Lower leg skin (tissue), 4 donors: ENCODE measurements around the gene NEK4. TPM values are rescaled to one million over a fixed set of nuclear protein-coding genes. Genes with fewer than 3 reads are reported as not detected.

ENCODE experiments used
- DNase-seq, 2 donors: peaks; one replicate each; pipeline ENCODE4 v3.0.0-alpha.2; 2019; ENCODE audit warnings: low spot score in 2 of 2
- H3K4me3 ChIP-seq: fragments of 200-600 bp; sonication (generic); 2 replicates; pipeline ENCODE4 v1.5.1; 2017; ENCODE audit warnings: mild to moderate bottlenecking, low read depth; ENCODE audit not compliant: poor library complexity, severe bottlenecking
- CTCF ChIP-seq, 3 donors: fragments of 450-650 bp; IDR thresholded peaks; one replicate each; pipeline ENCODE4 v1.5.1; 2016; ENCODE audit warnings: antibody characterized with exemption in 3 of 3, mild to moderate bottlenecking in 3 of 3, moderate library complexity in 2 of 3
- POLR2A ChIP-seq, 2 donors: fragments of 450-650 bp; IDR thresholded peaks; one replicate each; pipeline ENCODE4 v1.6.1; 2016 to 2017; ENCODE audit warnings: antibody characterized with exemption in 2 of 2, mild to moderate bottlenecking in 1 of 2, moderate library complexity in 1 of 2
- WGBS, 2 donors: methylation state at CpG; one replicate each; pipeline ENCODE4 v1.1.5; 2018; 5-methylcytosine and 5-hydroxymethylcytosine counted together
- intact Hi-C: fragments of 100-400 bp; cut with DNase I; formaldehyde crosslinking; loops from one replicate; pipeline ENCODE4 v1.15.0; 2023; ENCODE audit warnings: low total_unique reads
- total RNA-seq, 4 donors: library from RNA; depleted of rRNA; stranded (reverse); fragments of >200 nt; gene quantifications; one replicate each; pipeline ENCODE4 v1.1.0, GENCODE V29; 2016

Gene NEK4
- total RNA-seq, 4 donors from 2014 or later = 9.2 to 15.9 (median 12.7) TPM

GRCh38 chr3:52775877-52776276, 5.1 kb upstream of the NEK4 start:
- WGBS, 2 donors = 58 to 60% methylated on average over 8 of the region's 8 CpGs
- intact Hi-C loops = no loop called here
- no peak overlapping the region for H3K4me3 ChIP-seq
- peak in 1 of 2 donors; percentile 56 for DNase-seq
- TF ChIP-seq POLR2A (IDR thresholded peaks at IDR 0.05) = no peak
- no peak for TF ChIP-seq CTCF (IDR thresholded peaks at IDR 0.05)

GRCh38 chr3:52774901-52775864, 4.4 kb upstream of the NEK4 start:
- TF ChIP-seq POLR2A (IDR thresholded peaks at IDR 0.05) (no peak), CTCF (IDR thresholded peaks at IDR 0.05) (no peak)
- no peak overlapping the region for H3K4me3 ChIP-seq
- 59 to 62% methylated on average over 6 of the region's 6 CpGs for WGBS, 2 donors
- DNase-seq = peak in 1 of 2 donors; percentile 76
- intact Hi-C loops = no loop called here

DNA sequence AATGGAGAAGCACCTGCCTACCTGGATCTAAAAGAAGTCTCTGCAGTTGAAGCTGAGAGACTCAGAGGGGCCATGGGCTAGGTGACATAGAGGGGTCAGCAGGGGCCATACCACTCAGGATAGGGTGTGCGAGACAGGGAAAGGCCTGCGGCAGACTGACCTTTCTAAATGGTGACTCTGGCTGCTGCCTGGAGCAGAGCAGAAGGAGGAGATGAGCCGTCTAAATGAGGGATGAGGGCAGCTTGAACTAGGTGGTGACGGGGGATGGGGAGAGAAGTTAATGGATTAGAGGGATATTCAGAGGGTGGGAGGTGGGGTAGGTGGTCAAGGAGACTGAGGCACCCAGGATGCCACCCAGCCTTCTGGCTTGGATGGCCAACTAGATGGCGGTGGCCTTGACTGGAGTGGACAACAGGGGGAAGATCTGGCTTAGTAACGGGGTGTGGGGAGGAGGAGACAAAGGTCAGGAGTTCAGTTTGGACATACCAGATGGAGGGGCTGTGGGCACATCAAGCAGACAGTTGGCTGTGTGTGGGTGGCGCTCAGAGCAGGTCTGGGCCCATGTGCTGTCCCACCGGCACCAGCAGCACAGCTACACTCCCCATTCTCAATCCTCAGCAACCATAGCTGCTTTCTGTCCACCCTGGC, 3.5 kb upstream of the NEK4 start:
- intact Hi-C loops = no loop called here
- DNase-seq = peak in 1 of 2 donors; percentile 59
- H3K4me3 ChIP-seq = no peak overlapping the region
- 85 to 89% methylated on average over 8 of the region's 8 CpGs for WGBS, 2 donors
- TF ChIP-seq CTCF (IDR thresholded peaks at IDR 0.05) = no peak

- intact Hi-C loops = no loop called here
- peak in 1 of 2 donors; percentile 66 for DNase-seq
- TF ChIP-seq POLR2A (IDR thresholded peaks at IDR 0.05) = no peak
- TF ChIP-seq CTCF (IDR thresholded peaks at IDR 0.05) = no peak
Measured at GRCh38 chr3:52773361-52774065, 2.8 kb upstream of the NEK4 start.

DNA sequence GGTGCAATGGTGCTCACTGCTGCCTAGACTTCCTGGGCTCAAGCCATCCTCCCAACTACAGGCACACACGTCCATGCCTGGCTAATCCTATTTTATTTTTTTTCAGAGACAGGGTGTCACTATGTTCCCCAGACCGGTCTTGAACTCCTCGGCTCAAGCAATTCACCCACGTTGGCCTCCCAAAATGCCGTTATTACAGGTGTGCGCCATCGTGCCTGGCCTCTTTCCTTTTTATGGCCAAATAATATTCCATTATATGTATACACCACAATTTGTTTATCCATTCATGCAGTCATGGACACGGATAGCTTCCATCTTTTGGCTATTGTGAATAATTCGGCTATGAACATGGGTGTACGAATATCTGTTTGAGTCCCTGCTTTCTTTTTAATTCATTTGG, 962 bp upstream of the NEK4 start:
- peak in 1 of 2 donors; percentile 59 for DNase-seq
- H3K4me3 ChIP-seq = no peak overlapping the region
- intact Hi-C loops = no loop called here
- 90 to 91% methylated on average over 10 of the region's 10 CpGs for WGBS, 2 donors
- TF ChIP-seq CTCF (IDR thresholded peaks at IDR 0.05) = no peak

More at GRCh38 chr3:52773361-52774065, 2.8 kb upstream of the NEK4 start:
- WGBS, 2 donors = 92 to 96% methylated on average over 13 of the region's 13 CpGs
- no peak overlapping the region for H3K4me3 ChIP-seq
